Dermis blood vessel endothelial cell (primary cell): Measurements from ENCODE around the gene ACTG1. TPM values are rescaled to one million over a fixed set of nuclear protein-coding genes. Genes with fewer than 3 reads are reported as not detected.

Source experiments
- DNase-seq: peaks from one replicate; pipeline ENCODE4 v3.0.0; 2010
- total RNA-seq: library from RNA; depleted of rRNA; stranded (reverse); fragments of >200 nt; gene quantifications from 2 replicates; pipeline ENCODE4 v1.2.3, GENCODE V29; 2014

The ACTG1 gene
- total RNA-seq, 1 donor from 2014 or later = 7,288 TPM

DNA sequence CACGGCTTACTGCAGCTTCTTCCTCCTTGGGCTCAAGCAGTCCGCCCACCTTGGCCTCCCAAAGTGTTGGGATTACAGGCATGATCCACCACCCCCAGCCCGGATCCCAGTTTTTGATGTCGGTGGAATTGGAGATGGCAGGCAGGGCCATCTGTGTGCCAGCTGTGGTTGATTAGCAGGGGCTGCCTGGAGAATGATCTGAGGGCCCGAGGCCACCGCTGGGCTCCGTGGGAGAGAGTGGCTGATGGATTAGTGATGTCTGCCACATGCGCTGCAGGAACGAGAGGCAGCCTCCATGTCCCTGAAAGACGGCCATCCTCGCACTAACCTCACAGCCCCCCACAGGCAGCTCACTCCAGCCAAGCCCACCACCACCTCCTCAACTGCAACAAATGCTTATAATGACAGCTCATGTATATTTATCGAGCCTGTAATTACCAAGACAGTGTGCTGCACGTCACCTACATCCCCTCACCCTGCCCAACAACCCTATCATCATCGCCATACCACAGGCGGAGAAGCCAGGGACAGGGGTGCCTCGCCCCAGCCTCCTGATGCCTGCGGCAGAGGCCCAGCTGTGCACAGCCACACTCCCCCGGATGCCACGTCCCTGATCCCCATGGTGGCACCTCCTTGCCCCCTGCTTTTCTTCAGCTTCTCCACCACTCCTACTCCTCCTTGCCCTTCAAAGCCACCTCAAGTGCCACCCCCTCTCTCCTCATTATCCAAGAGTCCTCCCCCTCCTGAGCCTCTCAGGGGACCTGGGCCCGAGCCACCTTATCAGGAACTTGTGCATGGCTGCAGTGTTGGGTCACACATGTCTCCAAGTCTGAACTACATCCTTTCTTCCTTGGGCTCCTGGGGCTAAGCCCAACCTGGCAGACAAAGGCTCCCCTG is 33.2 kb downstream of the ACTG1 start:
- DNase-seq = no peak

DNA sequence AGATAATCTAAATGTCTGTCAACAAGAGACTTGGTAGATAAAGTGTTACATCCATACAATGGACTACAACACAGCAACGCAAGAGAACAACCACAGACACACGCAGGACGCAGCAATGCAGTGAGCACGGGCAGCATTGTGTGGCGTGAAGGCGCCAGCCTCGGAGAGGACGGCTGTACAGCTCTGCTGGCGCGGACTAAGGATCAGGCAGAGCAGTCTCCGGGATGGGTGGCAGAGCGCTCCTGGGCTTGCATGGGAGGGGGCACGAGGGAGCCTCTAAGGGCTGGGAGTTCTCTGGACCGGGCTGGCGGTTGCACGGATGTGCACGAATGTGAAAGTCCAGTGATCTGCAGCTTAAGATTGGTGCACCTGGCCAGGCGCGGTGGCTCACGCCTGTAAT is 34.5 kb downstream of the ACTG1 start:
- no peak for DNase-seq

DNA sequence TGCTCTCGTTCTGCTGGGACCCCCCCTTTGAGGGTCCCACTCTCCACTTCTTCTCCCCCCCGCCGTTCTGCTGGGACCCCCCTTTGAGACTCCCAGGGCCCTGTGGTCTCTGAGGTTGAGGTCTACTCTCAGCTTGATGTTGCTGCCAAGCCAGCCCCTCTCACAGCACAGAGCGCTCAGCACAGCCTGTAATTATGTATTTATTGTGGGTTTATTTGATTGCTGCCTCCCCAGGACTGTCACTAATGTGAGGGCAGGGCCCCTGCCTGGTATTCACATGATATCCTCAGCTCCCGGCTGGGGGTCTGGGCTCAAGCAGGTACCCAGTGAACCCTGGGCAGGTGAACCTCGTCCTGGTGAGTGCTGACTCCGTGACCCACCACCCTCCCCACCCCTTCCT is 35.4 kb downstream of the ACTG1 start:
- no peak for DNase-seq

DNA sequence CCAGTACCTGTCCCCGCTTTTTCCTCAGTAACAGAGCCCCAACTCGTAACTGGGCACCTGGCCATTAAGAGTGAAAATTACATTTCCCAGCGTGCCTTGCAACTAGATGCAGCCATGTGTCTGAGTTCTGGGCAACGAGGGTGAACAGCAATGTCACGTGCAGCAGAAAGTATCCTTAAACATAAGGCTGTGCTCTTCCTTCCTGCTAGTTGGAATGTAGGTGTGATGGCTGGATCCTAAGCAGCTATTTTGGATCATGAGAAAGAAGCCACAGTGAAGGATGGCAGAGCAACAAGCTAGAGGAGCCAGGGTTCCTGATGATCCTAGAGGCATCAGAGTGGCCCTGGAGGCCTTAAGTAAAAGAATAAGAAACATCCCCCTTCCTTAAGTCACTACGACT is 36.0 kb downstream of the ACTG1 start:
- no peak for DNase-seq

DNA sequence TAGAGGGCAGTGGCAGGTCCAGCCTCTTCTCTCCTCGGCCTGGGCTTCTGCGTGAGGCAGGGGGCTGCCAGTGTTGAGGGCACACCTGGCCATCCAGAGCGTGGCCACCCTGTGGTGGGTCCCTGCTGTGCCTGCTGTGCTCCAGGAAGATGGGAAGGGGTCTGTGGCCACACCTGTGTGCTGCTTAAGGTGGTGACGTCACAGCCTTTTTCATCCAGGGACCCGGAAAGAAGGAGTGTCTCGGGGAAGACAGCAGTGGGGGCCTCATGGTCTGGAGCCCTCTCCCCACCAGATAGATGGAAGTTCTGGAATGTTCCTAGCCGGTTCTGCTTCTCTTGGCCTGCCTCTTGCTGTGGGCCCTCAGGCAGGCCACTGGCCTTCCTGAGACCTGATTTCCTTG is 36.5 kb downstream of the ACTG1 start:
- DNase-seq = no peak

DNA sequence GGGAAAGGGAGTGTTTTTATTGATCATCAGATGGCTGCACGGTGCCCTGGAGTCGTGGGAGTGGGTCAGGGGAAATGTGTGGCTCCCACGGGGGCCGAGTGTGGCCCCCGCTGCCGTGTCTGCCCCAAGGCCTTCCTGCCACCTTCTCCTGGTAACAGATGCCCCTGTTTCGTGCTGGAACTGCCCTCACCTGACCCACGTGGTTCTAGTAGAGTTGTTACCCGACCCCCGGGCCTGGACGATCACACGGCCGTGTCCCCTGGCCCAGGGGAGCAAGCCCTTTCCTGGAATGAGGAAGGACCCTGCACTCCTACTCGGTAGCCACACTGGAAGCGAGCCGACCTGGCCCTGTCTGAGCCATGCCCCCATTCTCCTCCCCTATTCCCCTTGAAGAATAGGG is 37.6 kb downstream of the ACTG1 start:
- no peak for DNase-seq

DNA sequence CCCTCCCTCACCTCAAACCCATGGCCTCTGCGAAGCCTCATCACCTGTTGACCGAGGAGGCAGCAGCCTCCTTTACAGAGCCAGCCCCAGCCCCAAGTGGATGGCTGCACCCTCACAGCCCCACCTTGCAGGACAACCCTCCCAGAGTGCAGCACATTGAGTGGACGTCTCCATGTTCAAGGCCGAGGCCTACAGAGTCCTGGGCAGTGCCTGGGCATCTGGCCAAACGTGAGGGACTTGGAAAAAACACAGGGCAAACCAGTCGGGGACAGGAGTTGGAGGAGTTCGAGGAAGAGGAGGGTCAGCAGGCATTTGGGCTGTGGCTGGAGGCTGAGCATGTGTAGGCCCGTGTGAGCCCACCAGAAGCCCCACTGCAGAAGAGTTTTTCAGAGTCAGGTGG is 39.6 kb downstream of the ACTG1 start:
- no peak for DNase-seq

DNA sequence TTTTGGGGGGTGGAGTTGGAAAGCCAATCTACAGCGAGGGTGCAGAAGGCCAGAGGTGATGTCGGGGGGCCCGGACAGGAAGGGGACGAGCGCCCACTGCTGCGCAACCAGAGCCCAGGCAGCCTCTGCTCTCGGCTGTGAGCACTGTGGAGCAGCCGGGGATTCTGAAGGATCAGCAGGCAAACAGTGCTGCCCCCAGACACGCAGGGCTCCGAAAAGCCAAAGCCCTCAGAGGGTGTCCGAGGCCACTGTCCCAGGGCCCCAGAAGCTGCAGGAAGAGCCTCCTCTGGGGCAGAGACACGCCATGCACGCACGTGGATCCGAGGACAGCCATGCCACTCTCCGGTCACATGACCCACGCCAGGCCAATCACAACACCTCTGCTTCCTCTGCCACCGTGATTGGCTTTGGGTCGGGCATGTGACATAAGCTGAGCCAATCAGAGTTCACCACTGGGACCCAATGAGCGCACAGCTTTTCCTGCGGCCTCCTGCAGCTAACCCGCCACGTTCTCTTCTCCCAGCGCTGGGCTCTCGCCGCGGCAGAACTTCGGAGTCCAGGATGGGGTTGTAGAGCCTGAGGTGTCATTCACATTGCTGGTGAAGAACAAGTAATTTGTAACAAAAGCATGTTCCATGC is 40.7 kb downstream of the ACTG1 start:
- DNase-seq = peak; percentile 46

DNA sequence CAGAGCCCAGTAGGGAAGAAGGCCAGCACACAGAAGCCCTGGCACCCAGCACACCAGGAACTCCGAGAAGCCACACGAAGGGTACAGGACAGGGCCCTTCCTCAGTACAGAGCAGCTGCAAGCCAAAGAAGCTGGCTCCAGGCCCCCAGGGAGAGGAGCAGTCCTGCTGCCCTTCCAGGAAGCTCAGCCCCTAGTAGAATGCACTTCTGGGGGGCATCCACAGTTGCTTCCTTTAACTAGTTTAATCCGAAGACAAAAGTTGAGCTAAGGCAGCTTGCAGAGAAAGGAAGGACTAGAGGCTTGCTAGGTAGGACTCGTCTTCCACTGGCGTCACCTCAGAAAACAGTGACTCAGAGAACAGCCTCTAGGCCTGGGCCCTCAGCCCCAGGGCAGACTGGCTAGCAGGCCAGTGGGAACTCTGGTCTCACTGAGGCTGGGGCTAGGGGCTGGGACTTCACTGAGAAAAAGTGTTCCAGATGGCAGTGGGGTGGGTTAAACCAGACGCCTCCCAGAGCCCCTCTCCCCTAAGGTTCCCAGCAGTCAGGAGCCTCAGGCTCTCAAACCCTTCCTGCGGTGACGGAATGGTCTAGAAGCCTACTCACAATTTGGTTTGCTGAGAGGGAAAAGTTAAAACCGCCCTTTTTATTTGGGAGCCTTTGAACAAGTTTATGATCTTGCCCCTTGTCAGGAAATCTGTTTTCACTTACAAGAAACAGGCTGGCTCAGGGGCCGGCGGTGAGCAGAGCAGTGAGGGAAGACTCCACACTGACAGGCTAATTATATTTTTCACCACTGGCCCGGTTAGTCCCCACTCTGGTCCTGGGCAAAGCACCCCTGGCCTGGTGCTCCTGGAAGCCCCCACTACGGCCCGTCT is 41.4 kb downstream of the ACTG1 start:
- no peak for DNase-seq

DNA sequence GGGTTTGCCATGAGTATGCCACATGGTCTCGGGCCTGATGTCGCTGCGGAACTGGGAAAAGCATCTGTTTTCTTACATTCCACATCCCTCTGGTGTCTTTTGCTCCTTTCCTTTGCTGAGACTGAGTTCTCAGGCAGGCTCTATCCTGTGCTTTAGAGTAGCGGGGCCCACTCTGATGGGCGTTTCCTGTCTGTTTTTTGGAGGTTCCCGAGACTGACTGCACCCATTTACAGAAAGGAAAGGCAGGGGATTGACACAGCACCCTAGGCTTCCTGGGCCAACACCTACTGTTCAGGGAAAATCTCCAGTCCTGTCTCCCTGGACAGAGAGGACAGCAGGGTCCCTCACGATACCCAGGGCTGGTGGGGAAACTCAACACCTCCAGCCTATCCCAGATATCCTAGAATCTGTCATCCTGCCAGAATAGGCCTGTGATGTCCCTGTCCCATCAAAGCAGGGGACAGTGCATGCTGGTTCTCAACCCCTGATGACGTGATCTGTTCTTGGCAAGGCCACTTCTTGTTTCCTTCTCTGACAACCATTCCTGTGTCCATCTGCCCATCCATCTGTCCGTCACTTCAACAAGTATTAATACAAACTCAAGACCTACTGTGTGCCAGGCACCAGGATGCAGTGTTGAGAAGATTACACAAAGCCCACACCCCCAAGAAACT is 42.2 kb downstream of the ACTG1 start:
- no peak for DNase-seq

DNA sequence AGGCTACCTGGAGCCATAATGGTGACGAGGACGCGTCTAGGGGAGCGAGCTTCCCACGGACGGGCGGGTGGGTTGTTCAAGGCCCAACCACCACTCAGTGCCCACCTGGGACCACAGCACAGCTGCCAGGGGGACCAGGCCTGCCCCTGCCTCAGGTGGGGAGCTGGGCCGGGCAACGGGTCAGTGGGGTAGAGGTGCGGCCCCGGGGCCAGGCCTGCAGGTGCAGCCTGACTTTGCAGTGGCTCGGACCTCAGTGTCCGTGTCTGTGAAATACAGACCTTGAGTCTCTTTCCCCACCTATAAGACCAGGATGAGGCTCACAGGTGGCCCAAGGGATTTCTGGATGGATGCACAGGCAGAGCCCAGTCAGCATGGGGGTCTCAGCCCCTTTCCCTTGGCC is 43.3 kb downstream of the ACTG1 start:
- no peak for DNase-seq

DNA sequence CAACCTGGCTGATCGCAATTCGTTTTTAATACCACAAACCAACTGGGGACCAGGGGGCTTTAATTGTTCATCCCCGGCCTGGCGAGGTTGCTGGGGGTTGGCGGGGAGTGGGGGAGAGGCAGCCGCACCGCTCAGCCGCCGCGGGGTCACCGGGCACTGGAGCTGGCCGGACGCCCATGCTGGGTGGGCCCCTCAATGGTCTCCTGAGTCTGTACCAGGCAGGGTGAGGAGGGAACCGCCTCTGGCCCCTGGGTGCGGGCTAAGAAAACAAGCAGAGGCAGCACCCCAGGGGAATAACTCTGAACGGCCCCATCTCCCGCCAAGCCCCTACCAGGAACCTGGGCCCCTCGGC is 43.9 kb downstream of the ACTG1 start:
- no peak for DNase-seq

DNA sequence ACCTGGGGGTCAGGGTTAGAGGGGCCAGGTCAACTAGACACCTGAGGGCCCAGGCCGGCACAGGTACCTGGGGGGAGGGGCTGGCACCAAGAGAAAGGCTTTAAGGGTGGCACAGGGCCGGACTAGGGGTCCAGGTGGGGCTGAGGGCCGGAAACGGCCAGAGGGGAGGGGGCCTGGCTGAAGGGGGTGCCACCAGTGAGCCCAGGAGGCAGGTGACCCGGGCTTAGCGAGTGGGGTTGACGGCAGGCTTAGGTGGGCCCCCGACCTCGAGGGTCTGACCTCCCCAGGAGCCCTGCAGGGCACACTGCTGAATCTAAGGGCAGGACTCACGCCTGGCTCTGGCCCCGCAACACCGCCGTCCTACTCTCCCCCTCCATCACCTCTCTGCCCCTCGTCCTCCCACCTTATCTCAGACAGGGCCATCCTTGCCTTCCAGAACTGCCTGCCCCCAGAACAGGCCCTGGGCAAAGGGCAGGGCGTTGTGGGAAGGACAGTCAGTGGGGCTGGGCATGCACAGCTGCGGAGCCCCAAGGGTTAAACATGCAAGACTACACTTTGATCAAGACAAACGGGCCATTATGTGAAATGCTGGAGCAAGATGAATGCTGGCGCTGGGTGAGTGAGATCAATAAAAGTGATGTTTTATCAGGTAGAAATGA is 44.4 kb downstream of the ACTG1 start:
- DNase-seq = no peak

DNA sequence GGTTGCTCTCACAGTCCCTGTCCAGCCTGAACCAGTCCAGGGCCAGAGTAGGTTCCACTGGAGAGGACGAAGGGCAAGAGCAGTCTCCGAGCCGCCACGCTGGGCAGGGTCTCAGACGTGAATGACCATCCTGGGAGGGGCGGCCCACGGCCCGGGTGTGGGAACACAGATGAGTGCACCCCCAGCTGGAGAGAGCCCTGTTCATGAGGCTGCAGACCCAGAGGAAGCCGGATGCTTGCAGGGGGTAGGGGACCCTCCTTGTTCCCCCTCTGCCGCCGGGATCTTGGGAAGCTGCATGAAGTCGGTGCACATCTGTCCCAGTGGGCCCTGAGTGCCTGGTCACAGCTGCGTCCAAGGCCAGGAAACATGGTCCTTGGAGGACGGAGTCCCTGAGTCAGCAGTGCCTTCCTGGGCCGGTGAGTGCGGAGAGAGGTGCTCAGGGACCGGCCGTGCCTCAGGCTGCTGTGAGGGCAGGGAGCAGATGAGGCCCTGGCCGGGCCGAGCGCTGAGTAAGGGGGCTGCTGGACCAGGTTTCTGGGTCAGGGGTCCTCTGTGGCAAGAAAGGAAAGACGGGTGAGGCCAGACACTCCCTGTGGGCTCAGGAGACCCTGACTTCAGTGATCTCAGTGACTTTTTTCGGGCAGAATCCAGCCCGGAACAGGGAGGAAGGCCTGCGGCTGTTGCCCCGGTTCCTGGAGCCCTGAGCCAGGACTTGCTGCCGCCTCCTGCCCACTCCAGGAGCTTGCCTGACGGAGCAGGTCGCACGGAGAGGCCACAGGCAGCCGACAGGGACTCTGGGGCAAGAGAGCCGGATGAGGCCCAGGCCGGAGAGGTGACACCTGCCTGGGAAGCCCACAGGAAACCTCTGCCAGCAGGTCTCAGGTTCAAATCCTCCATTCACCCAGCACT is 45.8 kb downstream of the ACTG1 start:
- DNase-seq = no peak

DNA sequence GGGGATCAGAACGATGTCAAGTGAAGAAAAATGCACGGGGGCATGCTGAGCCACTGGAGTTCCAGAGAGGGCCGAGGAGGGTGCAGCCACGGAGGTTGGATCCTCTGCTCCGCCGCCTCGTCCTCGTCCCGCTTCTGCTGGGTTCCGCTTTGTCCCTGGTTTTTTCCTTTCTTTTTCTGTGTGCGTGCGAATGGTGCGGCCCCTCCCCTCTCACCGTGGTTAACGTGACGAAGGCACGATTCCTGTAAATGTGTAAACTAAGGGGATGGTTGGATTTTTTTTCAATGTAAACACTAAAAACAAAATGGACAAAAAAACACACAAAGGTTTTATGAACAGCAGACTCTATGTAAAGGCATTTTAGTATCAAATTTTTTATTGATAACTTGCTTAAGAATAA is 46.7 kb downstream of the ACTG1 start:
- DNase-seq = no peak

DNA sequence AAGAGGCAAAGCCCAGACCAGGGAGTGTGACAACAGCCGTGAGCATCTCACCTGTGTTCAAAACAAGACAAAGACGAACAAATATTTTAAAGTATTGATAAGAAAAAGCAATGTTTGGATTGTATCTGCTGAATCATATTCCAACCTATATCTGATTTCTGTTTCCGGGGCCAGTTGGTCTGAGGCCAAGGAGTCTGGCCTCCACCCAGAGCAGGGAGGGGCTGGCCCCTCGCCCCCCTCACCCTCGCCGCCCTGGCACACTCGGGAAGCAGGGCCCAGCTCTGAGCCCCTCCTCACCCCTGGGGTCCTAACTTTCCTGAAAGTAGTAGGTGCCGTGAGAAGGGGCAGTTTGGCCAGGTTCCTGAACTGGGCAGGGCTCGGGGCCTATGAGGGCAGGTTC is 48.0 kb downstream of the ACTG1 start:
- no peak for DNase-seq

DNA sequence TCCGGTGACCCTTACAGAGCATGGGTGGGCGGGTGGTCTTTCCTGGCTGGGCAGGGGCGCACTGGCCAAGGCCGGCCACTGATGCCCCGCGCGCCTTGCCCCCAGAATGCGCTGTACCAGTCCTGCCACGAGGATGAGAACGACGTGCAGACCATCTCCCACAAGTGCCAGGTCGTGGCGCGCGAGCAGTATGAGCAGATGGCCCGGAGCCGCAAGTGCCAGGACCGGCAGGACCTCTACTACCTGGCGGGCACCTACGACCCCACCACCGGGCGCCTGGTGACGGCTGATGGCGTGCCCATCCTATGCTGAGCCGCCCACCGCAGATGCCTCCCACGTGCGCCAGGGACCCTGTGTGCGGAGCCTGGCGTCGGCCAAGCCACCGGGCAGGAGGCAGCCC is 49.1 kb downstream of the ACTG1 start:
- DNase-seq = no peak

DNA sequence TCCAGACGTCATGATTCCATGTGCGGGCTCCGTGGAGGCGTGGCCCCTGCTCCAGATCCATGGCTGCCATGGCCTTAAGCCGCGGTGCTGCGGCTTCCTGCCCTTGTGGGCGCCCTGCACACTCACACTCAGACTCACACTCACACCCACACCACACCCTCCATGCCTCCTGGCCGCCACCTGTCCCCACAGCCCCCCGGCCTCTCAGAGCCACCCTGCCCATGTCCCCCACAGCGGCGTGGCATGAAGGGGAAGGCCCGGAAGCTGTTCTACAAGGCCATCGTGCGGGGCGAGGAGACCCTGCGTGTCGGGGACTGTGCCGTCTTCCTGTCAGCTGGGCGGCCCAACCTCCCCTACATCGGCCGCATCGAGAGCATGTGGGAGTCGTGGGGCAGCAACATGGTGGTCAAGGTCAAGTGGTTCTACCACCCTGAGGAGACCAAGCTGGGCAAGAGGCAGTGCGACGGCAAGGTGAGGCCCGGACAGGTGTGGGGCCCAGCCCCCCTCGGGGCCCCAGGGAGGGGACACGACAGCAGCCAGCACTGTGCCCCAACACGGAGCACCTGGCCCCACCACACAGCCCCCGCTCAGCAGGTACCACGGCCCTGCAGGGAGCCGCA is 50.0 kb downstream of the ACTG1 start:
- DNase-seq = no peak

DNA sequence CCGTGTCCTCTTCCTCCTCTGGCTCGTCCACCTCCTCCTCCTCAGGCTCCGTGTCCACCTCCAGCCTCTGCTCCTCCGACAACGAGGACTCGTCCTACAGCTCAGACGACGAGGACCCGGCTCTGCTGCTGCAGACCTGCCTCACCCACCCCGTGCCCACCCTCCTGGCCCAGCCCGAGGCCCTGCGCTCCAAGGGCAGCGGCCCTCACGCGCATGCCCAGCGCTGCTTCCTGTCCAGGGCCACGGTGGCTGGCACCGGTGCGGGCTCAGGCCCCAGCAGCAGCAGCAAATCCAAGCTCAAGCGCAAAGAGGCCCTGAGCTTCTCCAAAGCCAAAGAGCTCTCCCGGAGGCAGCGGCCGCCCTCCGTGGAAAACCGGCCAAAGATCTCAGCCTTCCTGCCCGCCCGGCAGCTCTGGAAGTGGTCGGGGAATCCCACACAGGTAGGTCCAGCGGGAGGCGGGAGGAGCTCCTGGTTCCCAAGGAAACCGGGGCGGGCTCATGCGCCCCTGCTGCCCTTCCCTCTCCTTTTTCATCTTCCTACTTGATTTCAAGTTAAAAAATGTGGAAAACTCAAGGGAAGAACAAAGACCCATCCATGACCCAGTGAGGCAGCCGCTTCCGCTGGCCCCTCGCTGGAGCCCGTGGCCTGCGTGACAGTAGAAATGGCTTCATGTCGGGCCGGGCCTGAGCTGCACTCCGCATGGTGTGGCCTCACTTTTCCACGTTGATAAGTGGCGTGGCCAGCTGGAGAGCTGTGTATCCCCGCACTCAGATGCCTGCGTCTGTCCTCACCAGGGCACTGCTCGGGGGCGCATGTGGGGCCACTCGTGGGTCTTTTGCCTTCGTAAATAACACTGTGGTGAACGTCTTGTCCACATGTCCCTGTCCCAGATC is 50.7 kb downstream of the ACTG1 start:
- no peak for DNase-seq
